SK-N-SH (cell line): ENCODE measurements around the gene RPS6KA2. TPM values are rescaled to one million over a fixed set of nuclear protein-coding genes. Genes with fewer than 3 reads are reported as not detected.

Experiments
- CTCF ChIA-PET: fragments of 300-600, 350-600 bp; formaldehyde crosslinking; extraction: SDS; loops from one replicate; lab custom pipeline; 2021; lab: Yijun Ruan, JAX
- POLR2A ChIA-PET: fragments of 350-600 bp; sonication (Branson Sonifier 250); formaldehyde crosslinking; extraction: SDS; loops from one replicate; lab custom pipeline; 2020; ENCODE audit warnings: antibody characterized with exemption, inconsistent platforms; lab: Yijun Ruan, JAX
- DNase-seq: peaks from one replicate; pipeline ENCODE4 v3.0.0; 2012
- H2AFZ ChIP-seq: fragments of 200-600 bp; sonication (generic); 2 replicates; pipeline ENCODE4 v1.8.1; 2016; ENCODE audit warnings: antibody characterized with exemption, mild to moderate bottlenecking, low read depth
- H3F3A ChIP-seq: fragments of 200-600 bp; sonication (generic); replicated peaks from 2 replicates; pipeline ENCODE3; 2016; ENCODE audit warnings: antibody characterized with exemption, mild to moderate bottlenecking; ENCODE audit not compliant: insufficient read depth
- H3K27ac ChIP-seq, 2 experiments: fragments of 200-500 bp in 1 of 2; fragments of 200-600 bp in 1 of 2; sonication (Bioruptor generic) in 1 of 2; sonication (generic), shearing (Covaris generic) in 1 of 2; 2 replicates each; pipeline versions ENCODE4 v1.5.1 to v1.6.1; 2014 to 2016; ENCODE audit warnings: low read depth in 2 of 2, inconsistent platforms in 1 of 2, low read length in 1 of 2, mild to moderate bottlenecking in 1 of 2, mixed read lengths in 1 of 2
- H3K27me3 ChIP-seq: fragments of 200-600 bp; sonication (generic), shearing (Covaris generic); 2 replicates; pipeline ENCODE4 v1.6.1; 2016; ENCODE audit warnings: mixed run types; ENCODE audit not compliant: insufficient read depth
- H3K36me3 ChIP-seq, 2 experiments: fragments of 200-500 bp in 1 of 2; fragments of 200-600 bp in 1 of 2; sonication (Bioruptor generic) in 1 of 2; sonication (generic) in 1 of 2; replicated peaks in 1 of 2; 2 replicates each; pipeline versions ENCODE3 to v1.5.1; 2014 to 2016; ENCODE audit warnings: low read length in 1 of 2, mild to moderate bottlenecking in 1 of 2; ENCODE audit not compliant: insufficient read depth in 2 of 2, control insufficient read depth in 1 of 2
- H3K4me1 ChIP-seq, 2 experiments: fragments of 200-500 bp in 1 of 2; fragments of 200-600 bp in 1 of 2; sonication (Bioruptor generic) in 1 of 2; sonication (generic), shearing (Covaris generic) in 1 of 2; 2 replicates each; pipeline versions ENCODE4 v1.5.1 to v1.6.1; 2014 to 2016; ENCODE audit warnings: low read depth in 1 of 2, low read length in 1 of 2, mixed run types in 1 of 2; ENCODE audit not compliant: insufficient read depth in 2 of 2, control insufficient read depth in 1 of 2
- H3K4me2 ChIP-seq: fragments of 200-600 bp; sonication (generic), shearing (Covaris generic); 2 replicates; pipeline ENCODE4 v1.6.1; 2017; ENCODE audit warnings: mixed run types
- H3K4me3 ChIP-seq, 2 experiments: fragments of 200-500 bp in 1 of 2; fragments of 200-600 bp in 1 of 2; sonication (Bioruptor generic) in 1 of 2; sonication (generic), shearing (Covaris generic) in 1 of 2; 2 replicates each; pipeline versions ENCODE4 v1.5.1 to v1.8.1; 2014 to 2016; ENCODE audit warnings: low read depth in 2 of 2, inconsistent platforms in 1 of 2, low read length in 1 of 2, mild to moderate bottlenecking in 1 of 2, mixed read lengths in 1 of 2, moderate library complexity in 1 of 2
- H3K79me2 ChIP-seq: fragments of 200-600 bp; sonication (generic); 2 replicates; pipeline ENCODE4 v1.8.1; 2017; ENCODE audit warnings: mild to moderate bottlenecking; ENCODE audit not compliant: insufficient read depth
- H3K9ac ChIP-seq: fragments of 200-600 bp; sonication (generic); 2 replicates; pipeline ENCODE4 v1.6.1; 2017; ENCODE audit warnings: mixed run types
- H3K9me2 ChIP-seq: fragments of 200-600 bp; sonication (generic); 2 replicates; pipeline ENCODE4 v1.6.1; 2017; ENCODE audit warnings: mixed run types
- H3K9me3 ChIP-seq: fragments of 200-600 bp; sonication (generic); 2 replicates; pipeline ENCODE4 v1.6.1; 2017; ENCODE audit warnings: mixed run types, mild to moderate bottlenecking, moderate library complexity
- H4K20me1 ChIP-seq: fragments of 200-600 bp; sonication (generic); 2 replicates; pipeline ENCODE4 v1.6.1; 2017; ENCODE audit warnings: mild to moderate bottlenecking, mixed run types; ENCODE audit not compliant: insufficient read depth
- CHD2 ChIP-seq: fragments of 150-350 bp; IDR thresholded peaks from 2 replicates; pipeline ENCODE4 v1.6.1; 2018; ENCODE audit warnings: low read length; ENCODE audit not compliant: partially characterized antibody
- ELF1 ChIP-seq: IDR thresholded peaks from 2 replicates; pipeline ENCODE4 v1.4.0; 2012
- EP300 ChIP-seq, 2 experiments: IDR thresholded peaks; 2 replicates each; pipeline versions ENCODE4 v1.4.0 to v1.6.1; 2012; ENCODE audit warnings: borderline replicate concordance in 1 of 2, low read depth in 1 of 2, low read length in 1 of 2
- GABPA ChIP-seq: IDR thresholded peaks from 2 replicates; pipeline ENCODE4 v1.4.0; 2012; ENCODE audit warnings: low read depth, mild to moderate bottlenecking
- GATA2 ChIP-seq: sonication (generic); formaldehyde crosslinking; IDR thresholded peaks from 2 replicates; pipeline ENCODE4 v1.5.0; 2020; ENCODE audit warnings: mild to moderate bottlenecking, missing genetic modification reagents
- JUND ChIP-seq: IDR thresholded peaks from 2 replicates; pipeline ENCODE4 v1.4.0; 2012
- MAX ChIP-seq: IDR thresholded peaks from 2 replicates; pipeline ENCODE4 v1.4.0; 2012; ENCODE audit warnings: low read depth
- MEF2A ChIP-seq: IDR thresholded peaks from 2 replicates; pipeline ENCODE4 v1.4.0; 2012; ENCODE audit warnings: low read depth, borderline replicate concordance
- PBX3 ChIP-seq: IDR thresholded peaks from 2 replicates; pipeline ENCODE4; 2012
- RCOR1 ChIP-seq: fragments of 150-350 bp; IDR thresholded peaks from 2 replicates; pipeline ENCODE4 v1.6.1; 2017; ENCODE audit warnings: antibody characterized with exemption, low read length
- REST ChIP-seq: IDR thresholded peaks from 2 replicates; pipeline ENCODE4 v1.6.1; 2012; ENCODE audit warnings: mild to moderate bottlenecking, low read depth, low read length, moderate library complexity
- RFX5 ChIP-seq: IDR thresholded peaks from 2 replicates; pipeline ENCODE4 v1.6.1; 2012; ENCODE audit warnings: mild to moderate bottlenecking, improper control_type of control experiment, low read length
- SIN3A ChIP-seq: IDR thresholded peaks from 2 replicates; pipeline ENCODE4 v1.6.1; 2012; ENCODE audit warnings: low read depth, mild to moderate bottlenecking, low read length, moderate library complexity, borderline replicate concordance
- SMC3 ChIP-seq: IDR thresholded peaks from 2 replicates; pipeline ENCODE4 v1.6.1; 2012; ENCODE audit warnings: low read depth, low read length, improper control_type of control experiment
- TAF1 ChIP-seq: IDR thresholded peaks from 2 replicates; pipeline ENCODE4 v1.6.1; 2012; ENCODE audit warnings: low read depth, mild to moderate bottlenecking, low read length, moderate library complexity, borderline replicate concordance
- USF1 ChIP-seq: IDR thresholded peaks from 2 replicates; pipeline ENCODE4 v1.4.0; 2012; ENCODE audit warnings: low read depth, borderline replicate concordance
- USF2 ChIP-seq: fragments of 150-350 bp; IDR thresholded peaks from 2 replicates; pipeline ENCODE4 v1.6.1; 2017; ENCODE audit warnings: antibody characterized with exemption, low read length, low read depth, borderline replicate concordance
- YY1 ChIP-seq: IDR thresholded peaks from 2 replicates; pipeline ENCODE4 v1.4.0; 2012; ENCODE audit warnings: low read depth, mild to moderate bottlenecking
- ZBTB33 ChIP-seq: IDR thresholded peaks from 2 replicates; pipeline ENCODE4 v1.4.0; 2012; ENCODE audit warnings: low read depth, borderline replicate concordance
- WGBS: methylation state at CpG from one replicate; pipeline ENCODE4 v1.1.6; 2017; ENCODE audit warnings: low lambda C conversion rate; 5-methylcytosine and 5-hydroxymethylcytosine counted together
- polyA plus RNA-seq, 3 experiments: library from polyadenylated mRNA; depleted of rRNA; stranded (reverse); fragments of >200 nt; gene quantifications; 2 replicates each; pipeline ENCODE4 v1.2.3, GENCODE V29; 2012

The RPS6KA2 gene
- polyA plus RNA-seq, 1 of the 3 experiments (the other 2 are of a cell fraction): 59.5 TPM

GRCh38 chr6:166408936-166409755 is 217.9 kb downstream of the RPS6KA2 start:
- no peak overlapping the region for H3K4me3 ChIP-seq
- no peaks in the 10 kb centered on the region for H3K9me3 ChIP-seq
- no peaks in the 10 kb centered on the region for H3F3A ChIP-seq
- H3K27me3 ChIP-seq: no peaks in the 10 kb centered on the region
- TF ChIP-seq ZBTB33 (no peak), JUND (no peak), ELF1 (no peak), SIN3A (no peak), PBX3 (no peak), USF1 (no peak), SMC3 (no peak), YY1 (no peak), TAF1 (no peak), EP300 (IDR thresholded peaks at IDR 0.05; ENCODE audit: borderline replicate concordance in 1 of 2, low read depth in 1 of 2, low read length in 1 of 2) (no peak), GABPA (no peak), GATA2 (CRISPR knock-in tag) (no peak), MAX (no peak), USF2 (no peak), REST (no peak), MEF2A (no peak), RCOR1 (no peak), CHD2 (no peak), RFX5 (no peak)
- DNase-seq: no peak
- POLR2A ChIA-PET: no interaction called here
- CTCF ChIA-PET: interaction anchor here (0.9 to 1.9 kb wide), 3 partner anchors 96 to 156 kb away, joined by 3 to 5 read pairs (median 3); no protein-coding TSS in a partner anchor
- H3K9ac ChIP-seq: no peak overlapping the region
- no peak overlapping the region for H3K4me2 ChIP-seq
- 90% methylated on average over 22 of the region's 22 CpGs for WGBS
- H4K20me1 ChIP-seq: no peaks in the 10 kb centered on the region
- no peak overlapping the region; a peak in 1 of 4 replicates for H3K27ac ChIP-seq
- H3K9me2 ChIP-seq: no peaks in the 10 kb centered on the region
- H3K36me3 ChIP-seq: peaks cover 5 to 47% of the 10 kb centered on the region in 2 experiments
- no peaks in the 10 kb centered on the region; a peak in 1 of 4 replicates for H3K4me1 ChIP-seq
- no peaks in the 10 kb centered on the region for H3K79me2 ChIP-seq
- H2AFZ ChIP-seq: no peak overlapping the region
